T-helper 1 cell treated with Interleukin-12 subunit alpha and Interleukin-12 subunit beta and Interleukin-4 antibody, amounts not matched to agents 30 ng/mL and 1 ng/mL, for 36 hours (primary cell): ENCODE data around the gene SLC4A7. TPM values are rescaled to one million over a fixed set of nuclear protein-coding genes. Genes with fewer than 3 reads are reported as not detected.

ENCODE experiments used
- intact Hi-C: fragments of 100-400 bp; cut with micrococcal nuclease; formaldehyde crosslinking; loops from one replicate; pipeline ENCODE4 v1.15.1; 2024
- total RNA-seq: library from RNA; stranded (reverse); gene quantifications from 2 replicates; pipeline ENCODE4 v1.2.3, GENCODE V29; 2022

SLC4A7 gene
- total RNA-seq, 1 donor from 2014 or later = 45.3 TPM

GRCh38 chr3:27326629-27327545 is 157.3 kb downstream of the SLC4A7 start:
- intact Hi-C loops = no loop called here

GRCh38 chr3:27326202-27326601 is 158.0 kb downstream of the SLC4A7 start:
- intact Hi-C loops = no loop called here

GRCh38 chr3:27325419-27325818 is 158.8 kb downstream of the SLC4A7 start:
- intact Hi-C loops = no loop called here

GRCh38 chr3:27324686-27325085 is 159.5 kb downstream of the SLC4A7 start:
- intact Hi-C loops = no loop called here

- intact Hi-C loops = no loop called here
These were observed 161.1 kb downstream of the SLC4A7 start for GRCh38 chr3:27323087-27323570.

Other genes with a start within 250 kb of the SLC4A7 start
- gene NEK10, start 115.0 kb downstream of the SLC4A7 start, total RNA-seq = 0.61 and 1.4 TPM in 2 replicates
- 18.6 and 19.0 TPM in 2 replicates for gene EOMES, start 237.9 kb upstream of the SLC4A7 start, total RNA-seq